OCI-LY7 (cell line): Measurements from ENCODE around the gene IZUMO3.

Source experiments
- CTCF ChIP-seq: fragments of 200-600 bp; sonication (generic); conservative IDR thresholded peaks from 2 replicates; pipeline ENCODE4 v1.5.1; 2014; ENCODE audit warnings: mild to moderate bottlenecking, antibody characterized with exemption, low read length, moderate library complexity, mixed read lengths
- EZH2phosphoT487 ChIP-seq: fragments of 200-600 bp; sonication (generic); IDR thresholded peaks from 2 replicates; pipeline ENCODE4 v1.6.1; 2018; ENCODE audit warnings: low read depth, borderline replicate concordance, mild to moderate bottlenecking, mixed run types, antibody characterized with exemption, low read length, moderate library complexity, mixed read lengths

DNA sequence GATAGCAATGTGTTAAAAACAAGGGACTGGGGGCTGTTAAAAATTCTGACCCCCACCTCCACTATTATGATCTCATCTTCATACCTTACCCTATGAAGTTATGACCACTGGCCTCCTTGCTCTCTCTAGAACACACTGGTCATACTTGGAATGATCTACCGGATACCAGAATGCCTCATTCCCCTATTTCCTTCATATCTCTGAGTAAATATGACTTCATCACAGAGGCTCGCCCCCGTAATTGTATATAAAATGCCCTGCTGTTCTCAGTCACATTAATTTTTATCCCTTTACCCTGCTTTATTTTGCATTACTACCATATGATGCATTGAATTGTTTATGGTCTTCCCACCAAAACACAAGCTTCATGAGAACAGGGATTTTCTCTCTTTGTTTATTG is 29.2 kb downstream of the IZUMO3 start:
- TF ChIP-seq CTCF, result no peak
- no peak for TF ChIP-seq EZH2phosphoT487
